Fibroblast of skin of back (primary cell): ENCODE results near the gene HOXB9. TPM values are rescaled to one million over a fixed set of nuclear protein-coding genes. Genes with fewer than 3 reads are reported as not detected.

ENCODE experiments used
- DNase-seq: peaks from one replicate; pipeline ENCODE4 v3.0.0-alpha.2; 2013
- polyA plus RNA-seq, 2 experiments: library from polyadenylated mRNA; unstranded; fragments of 120-200 nt; gene quantifications; one replicate each; pipeline ENCODE4 v1.2.1, GENCODE V29; 2013; ENCODE audit not compliant: insufficient read length in 2 of 2

HOXB9 gene
- polyA plus RNA-seq (2013, experiment 1 of 2; ENCODE audit: insufficient read length), result not detected
- not detected for polyA plus RNA-seq (2013, experiment 2 of 2; ENCODE audit: insufficient read length)

- peak; percentile 23 for DNase-seq
These were observed at the start of gene HOXB9 for GRCh38 chr17:48626245-48627117. Gene HOXB9 (minus strand): TSS chr17:48626358. CDS start chr17:48626269, 89 bp downstream.

DNA sequence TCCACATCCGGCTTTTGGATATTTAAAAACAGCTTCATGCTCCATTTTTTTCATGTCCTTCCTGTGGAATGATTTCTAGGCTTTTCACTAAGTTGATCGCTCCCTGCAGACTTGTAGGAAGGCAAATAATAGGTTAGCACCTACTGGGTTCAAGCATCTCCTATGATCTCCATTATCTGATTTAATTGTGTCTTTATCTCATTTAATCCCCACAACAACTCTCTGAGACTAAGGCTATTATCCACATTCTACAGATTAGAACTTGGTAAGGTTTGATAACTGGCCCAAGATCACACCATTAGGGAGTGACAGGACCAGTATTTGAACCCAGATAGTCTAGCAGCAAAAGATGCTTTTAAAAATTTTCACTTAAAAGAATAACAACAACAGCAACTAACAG, 46.2 kb upstream of the HOXB9 start:
- no peak for DNase-seq

DNA sequence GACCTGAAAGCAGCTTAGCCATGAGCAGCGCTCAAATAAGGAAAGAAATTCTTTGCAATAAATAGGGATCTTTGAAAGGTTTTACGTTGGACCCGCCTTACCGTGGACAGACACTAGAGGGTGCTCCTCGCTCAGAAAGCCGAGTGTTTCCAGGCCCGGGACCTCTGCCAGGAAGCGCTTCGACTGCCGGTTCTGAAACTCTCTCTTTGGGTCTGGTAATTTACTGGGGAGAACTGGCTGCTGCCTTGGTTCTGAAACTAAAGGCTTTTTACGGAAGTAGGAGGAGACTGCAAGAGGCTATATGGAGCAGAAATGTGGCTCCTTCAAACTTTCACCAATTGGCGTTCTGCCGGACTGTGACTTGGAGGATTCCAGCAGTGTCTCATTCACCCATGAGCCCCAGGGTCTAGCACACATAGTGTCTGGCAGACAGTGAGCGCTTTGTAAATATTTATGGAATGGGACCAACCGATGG, 45.6 kb upstream of the HOXB9 start:
- DNase-seq, result peak; percentile 72

DNA sequence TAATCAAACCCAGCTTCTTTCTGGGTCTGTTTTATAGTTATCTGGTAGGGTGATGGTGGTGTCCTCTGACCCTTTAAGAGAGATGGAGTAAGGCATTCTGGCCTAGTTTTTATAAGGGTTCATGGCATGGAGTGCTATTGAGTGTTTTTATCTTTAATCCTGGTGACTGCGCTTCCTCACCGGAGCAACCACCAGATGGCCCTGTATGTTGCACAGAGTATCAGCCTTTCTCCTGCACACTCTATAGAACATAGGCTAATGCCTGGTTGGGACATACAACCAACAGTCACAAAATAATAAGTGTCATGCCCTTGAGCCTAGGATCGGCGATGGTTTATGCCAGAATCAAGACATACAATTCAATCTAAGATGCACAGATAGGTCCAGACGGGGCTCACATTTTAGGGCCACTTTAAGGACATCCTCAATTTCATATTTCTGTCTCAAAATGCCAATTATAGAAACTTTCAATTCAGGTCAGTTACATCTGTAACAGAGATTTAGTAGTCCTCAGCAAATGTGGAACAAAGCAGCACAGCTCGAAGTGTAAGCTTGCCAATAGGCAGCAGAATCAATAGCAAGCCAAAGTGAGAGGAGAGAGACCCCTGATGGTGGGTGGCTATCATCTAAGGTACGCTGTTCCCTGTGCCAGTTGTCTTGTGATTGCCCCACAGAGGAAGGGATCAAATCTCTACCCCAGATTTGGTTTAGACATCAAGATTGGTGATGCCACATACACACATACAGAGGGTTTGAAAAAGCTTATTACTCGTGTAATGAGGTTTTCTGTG, 37.2 kb upstream of the HOXB9 start:
- no peak for DNase-seq

- no peak for DNase-seq
These were observed 29.8 kb upstream of the HOXB9 start for GRCh38 chr17:48655913-48656312.

DNA sequence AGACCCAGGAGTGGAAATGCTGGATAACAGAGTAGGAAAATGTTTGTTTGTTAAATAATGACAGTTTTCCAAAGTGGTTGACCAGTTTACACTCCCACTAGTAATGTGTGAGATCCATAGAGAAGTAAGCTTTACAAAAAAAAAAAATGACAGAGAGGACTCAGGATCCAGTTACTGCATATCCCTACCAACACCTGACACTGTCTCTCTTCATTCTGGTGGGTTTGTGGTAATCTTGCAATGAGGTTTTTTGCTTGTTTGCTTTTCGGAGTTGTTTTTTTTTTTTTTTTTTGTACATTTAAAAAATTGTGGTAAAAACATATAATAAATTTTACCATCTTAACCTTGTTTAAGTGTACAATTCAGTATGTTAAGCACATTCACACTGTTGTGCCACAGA, 23.6 kb upstream of the HOXB9 start:
- no peak for DNase-seq

GRCh38 chr17:48647963-48648245, 21.7 kb upstream of the HOXB9 start:
- DNase-seq, result no peak

DNA sequence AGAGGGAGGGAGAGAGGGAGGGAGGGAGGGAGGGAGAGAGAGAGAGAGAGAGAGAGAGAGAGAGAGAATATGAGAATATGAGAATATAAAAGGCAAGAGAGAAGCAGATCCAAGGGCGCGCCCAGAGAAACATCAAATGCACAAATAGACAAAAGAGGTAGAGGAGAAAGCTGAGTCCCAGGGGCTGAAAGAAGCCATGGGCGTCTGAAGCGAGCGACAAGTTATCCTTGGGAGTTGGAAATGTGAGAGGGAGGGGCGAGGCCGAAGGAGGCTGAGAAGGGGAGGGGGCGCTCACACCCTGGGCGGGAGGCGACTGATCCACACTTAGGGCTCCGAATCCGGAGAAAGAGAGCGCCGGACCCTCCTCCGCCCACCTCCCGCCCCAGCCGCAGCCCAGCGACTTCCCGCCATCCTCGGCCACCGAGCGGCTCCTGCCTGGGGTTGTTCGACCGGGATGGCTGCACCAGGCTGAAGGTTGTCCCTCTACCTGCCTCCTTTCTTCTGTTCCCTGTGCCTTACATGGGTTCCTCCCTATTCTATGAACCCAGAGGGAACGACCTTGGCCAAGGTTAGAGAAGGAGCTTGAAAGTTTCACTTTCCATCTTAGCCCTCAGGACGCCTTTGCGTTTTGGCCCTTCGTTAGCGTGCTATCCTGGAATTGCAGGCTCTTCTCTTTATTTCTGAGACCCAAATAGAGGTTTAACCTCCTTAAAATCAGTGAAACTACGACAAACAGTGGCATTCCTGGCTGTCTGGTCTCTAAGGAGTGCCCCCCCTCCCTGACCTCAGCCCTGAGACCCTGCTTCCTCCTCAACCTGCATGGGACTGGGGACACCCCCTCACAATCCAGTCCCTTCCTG, 21.2 kb upstream of the HOXB9 start:
- no peak for DNase-seq

GRCh38 chr17:48646183-48647102, 20.3 kb upstream of the HOXB9 start:
- DNase-seq, result no peak

GRCh38 chr17:48645639-48646182, 19.6 kb upstream of the HOXB9 start:
- DNase-seq, result no peak

GRCh38 chr17:48644910-48645557, 18.9 kb upstream of the HOXB9 start:
- DNase-seq, result no peak

DNA sequence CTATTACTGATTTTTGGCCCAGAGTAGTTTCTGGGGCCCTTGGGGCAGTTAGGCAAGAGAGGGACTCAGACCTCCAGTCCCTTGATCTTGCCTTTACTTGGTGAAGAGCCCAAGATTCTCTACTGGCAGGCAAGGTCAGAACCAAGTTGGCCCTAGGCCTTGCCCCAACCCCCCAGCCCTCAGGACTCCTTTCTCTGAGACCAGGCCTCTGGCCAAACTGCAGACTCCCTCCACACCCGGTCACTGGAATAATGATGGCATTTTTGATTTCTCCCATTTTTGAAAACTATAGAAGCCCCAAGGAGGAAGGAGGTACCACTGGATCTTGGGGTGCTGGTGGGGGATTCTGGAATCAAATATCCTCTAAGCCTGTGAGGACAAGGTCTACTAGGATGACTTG, 18.0 kb upstream of the HOXB9 start:
- no peak for DNase-seq

DNA sequence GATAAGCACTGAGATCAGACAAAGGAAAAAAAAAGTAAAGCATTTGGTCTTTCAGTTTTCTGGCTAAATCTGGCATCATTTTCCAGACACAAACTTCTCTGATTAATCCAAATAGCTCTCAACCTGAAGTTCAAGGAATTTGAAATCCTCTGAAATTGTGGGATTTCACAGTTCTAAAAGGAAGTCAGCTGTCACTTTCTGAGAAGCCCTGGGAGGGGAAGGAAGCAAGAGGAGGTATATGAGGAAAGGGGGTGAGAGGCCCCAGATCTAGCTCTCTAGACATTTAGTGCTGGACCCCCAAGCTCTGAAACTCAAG, 17.5 kb upstream of the HOXB9 start:
- DNase-seq, result no peak

DNA sequence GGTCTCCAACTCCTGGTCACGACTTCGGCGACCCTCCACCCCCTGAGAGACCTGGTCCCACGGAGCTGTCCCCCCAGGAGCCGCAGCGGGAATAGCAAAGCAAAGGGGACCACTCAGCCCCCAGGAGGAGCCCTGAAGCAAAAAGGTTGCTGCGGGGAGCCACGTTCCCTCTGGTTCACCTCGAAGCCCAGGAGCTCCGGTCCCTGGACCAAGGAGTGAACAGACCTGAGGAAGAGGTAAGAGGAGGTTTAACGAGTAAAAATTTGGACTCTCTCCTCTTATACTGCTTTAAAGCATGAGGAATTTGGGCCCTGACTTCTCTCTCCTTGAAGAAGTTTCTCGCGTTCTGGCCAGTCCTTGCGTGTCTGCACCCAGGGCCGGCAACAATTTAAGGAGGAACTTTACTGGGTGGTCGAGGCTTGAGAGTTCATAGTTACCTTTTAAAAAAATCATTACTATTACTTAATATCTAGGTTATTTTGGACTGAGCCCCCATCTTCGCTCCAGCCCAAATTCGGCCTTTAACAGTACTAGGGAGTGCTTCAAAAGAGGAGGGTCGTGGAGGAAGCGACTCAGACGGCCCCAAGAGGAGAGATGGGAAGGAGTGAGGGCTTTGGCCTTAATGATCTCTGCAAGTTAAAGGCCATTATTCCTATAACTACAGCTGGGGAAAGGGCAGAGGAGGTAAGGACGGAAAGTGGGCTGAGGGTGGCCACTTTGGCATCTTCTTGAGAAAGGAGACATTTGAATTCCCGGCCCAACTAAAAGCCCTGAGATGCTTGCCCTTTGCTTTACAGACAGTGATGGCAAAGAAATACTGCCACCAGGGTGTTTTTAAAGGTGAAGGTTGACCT, 16.9 kb upstream of the HOXB9 start:
- DNase-seq, result no peak

GRCh38 chr17:48642059-48642842, 16.1 kb upstream of the HOXB9 start:
- DNase-seq, result no peak

- DNase-seq, result no peak
These were observed 15.4 kb upstream of the HOXB9 start for GRCh38 chr17:48641541-48642058.

DNA sequence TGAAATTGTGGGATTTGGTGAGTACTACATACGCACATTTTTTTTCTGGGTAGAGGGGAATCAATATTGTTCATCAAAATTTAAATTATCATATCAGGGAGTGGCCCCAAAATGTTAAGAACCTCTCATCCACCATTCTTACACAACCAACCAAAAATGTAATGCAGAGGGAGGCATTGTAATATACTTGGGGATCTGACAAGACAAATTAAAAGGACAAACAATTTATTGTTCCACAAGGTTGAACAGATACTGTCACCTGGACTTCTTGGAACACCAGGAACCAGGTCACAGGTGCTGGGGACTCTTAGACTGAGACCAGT, 14.7 kb upstream of the HOXB9 start:
- DNase-seq, result no peak

DNA sequence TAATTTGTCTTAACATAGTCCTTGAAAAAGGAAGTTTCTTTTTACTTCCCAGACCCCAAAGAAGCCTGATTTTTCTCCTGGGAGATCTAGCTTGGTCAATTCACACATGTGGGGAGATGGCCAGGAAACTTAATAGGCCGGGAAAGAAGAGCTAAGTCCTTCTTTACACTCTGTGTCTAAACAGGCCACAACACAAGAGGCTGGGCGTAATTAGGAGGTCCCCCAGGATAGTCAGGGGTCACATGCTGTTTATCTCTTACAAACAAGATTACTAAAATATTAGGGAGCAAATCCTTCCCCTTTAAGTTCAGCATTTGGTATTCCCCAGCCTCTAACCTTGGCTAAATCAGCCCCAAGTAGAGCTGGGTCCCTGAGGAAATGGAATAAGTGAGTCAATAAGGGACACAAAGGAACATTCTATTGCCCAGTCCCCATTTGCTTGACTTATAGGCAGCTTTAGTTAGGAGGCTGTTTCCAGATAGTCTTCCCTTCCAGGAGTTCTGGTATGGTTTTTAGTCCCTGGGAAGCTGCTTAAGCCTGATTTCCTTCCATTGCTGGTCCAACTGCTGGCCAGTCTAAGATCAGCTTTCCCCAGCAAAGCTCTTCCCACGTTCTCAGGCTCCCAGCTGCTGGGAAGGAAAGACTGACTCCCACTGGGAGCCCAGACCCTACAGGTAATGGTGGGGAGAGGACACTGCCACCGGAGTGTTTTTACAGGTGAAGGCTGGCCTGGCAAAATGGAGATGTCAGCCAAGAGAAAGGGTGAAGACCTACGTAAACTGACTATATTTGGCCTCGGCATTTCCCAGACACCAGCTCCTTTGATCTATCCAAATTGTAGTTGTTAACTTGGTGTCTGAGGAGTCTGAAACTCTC, 14.1 kb upstream of the HOXB9 start:
- no peak for DNase-seq
